SK-N-SH treated with all-trans-retinoic acid at 6 μM for 48 hours (cell line): ENCODE data around the gene SBK2.

ENCODE experiments used
- ATAC-seq: fragments of 200-7000 bp; cut with Tn5 transposase; 3 replicates; pipeline ENCODE4 v1.9.1; 2020; ENCODE audit warnings: mild to moderate bottlenecking, moderate library complexity
- BACH2 ChIP-seq: fragments of 250-450 bp; sonication (Bioruptor Pico); IDR thresholded peaks from 2 replicates; pipeline ENCODE4 v1.9.0; 2021; ENCODE audit warnings: mild to moderate bottlenecking, borderline replicate concordance
- CSDC2 ChIP-seq: fragments of 250-450 bp; sonication (Bioruptor Pico); IDR thresholded peaks from 2 replicates; pipeline ENCODE4 v1.5.0; 2020; ENCODE audit warnings: mild to moderate bottlenecking, moderate library complexity
- CSRNP3 ChIP-seq: fragments of 250-450 bp; sonication (Bioruptor Pico); IDR thresholded peaks from 2 replicates; pipeline ENCODE4 v1.5.1; 2021; ENCODE audit warnings: mild to moderate bottlenecking, moderate library complexity
- ESRRG ChIP-seq: fragments of 250-450 bp; sonication (Bioruptor Pico); IDR thresholded peaks from 2 replicates; pipeline ENCODE4 v1.6.1; 2021; ENCODE audit warnings: mild to moderate bottlenecking
- GLIS3 ChIP-seq: fragments of 250-450 bp; sonication (Bioruptor Pico); IDR thresholded peaks from 2 replicates; pipeline ENCODE4 v1.5.0; 2020; ENCODE audit warnings: mild to moderate bottlenecking, moderate library complexity
- ISL1 ChIP-seq: fragments of 250-450 bp; sonication (Bioruptor Pico); IDR thresholded peaks from 2 replicates; pipeline ENCODE4 v2.1.2; 2022; ENCODE audit warnings: mild to moderate bottlenecking, moderate library complexity
- OSR1 ChIP-seq: fragments of 250-450 bp; sonication (Bioruptor Pico); IDR thresholded peaks from 2 replicates; pipeline ENCODE4 v1.8.0; 2022; ENCODE audit warnings: moderate library complexity, mild to moderate bottlenecking, inconsistent platforms
- RARB ChIP-seq: fragments of 250-450 bp; sonication (Bioruptor Pico); IDR thresholded peaks from 2 replicates; pipeline ENCODE4 v1.8.0; 2021; ENCODE audit warnings: mild to moderate bottlenecking, moderate library complexity
- SNAI2 ChIP-seq: fragments of 250-450 bp; sonication (Bioruptor Pico); IDR thresholded peaks from 2 replicates; pipeline ENCODE4 v1.5.0; 2020; ENCODE audit warnings: mild to moderate bottlenecking, moderate library complexity
- TCF4 ChIP-seq: fragments of 250-450 bp; sonication (Bioruptor Pico); IDR thresholded peaks from 2 replicates; pipeline ENCODE4 v1.8.0; 2021; ENCODE audit warnings: mild to moderate bottlenecking, moderate library complexity, borderline replicate concordance
- TOX ChIP-seq: fragments of 250-450 bp; sonication (Bioruptor Pico); IDR thresholded peaks from 2 replicates; pipeline ENCODE4 v1.8.0; 2021; ENCODE audit warnings: mild to moderate bottlenecking, moderate library complexity, borderline replicate concordance
- ZC3H10 ChIP-seq: fragments of 250-450 bp; sonication (Bioruptor Pico); IDR thresholded peaks from 2 replicates; pipeline ENCODE4 v1.5.1; 2021; ENCODE audit warnings: mild to moderate bottlenecking, moderate library complexity
- ZFP3 ChIP-seq: fragments of 250-450 bp; sonication (Bioruptor Pico); IDR thresholded peaks from 2 replicates; pipeline ENCODE4 v1.5.0; 2020; ENCODE audit warnings: mild to moderate bottlenecking, moderate library complexity
- ZFP30 ChIP-seq: fragments of 450-650 bp; formaldehyde crosslinking; IDR thresholded peaks from 2 replicates; pipeline ENCODE4 v1.5.0; 2022; ENCODE audit warnings: mild to moderate bottlenecking, moderate library complexity
- ZNF565 ChIP-seq: fragments of 450-650 bp; formaldehyde crosslinking; conservative IDR thresholded peaks from 2 replicates; pipeline ENCODE4 v1.5.0; 2020; ENCODE audit warnings: low read depth, mild to moderate bottlenecking, moderate library complexity
- ZNF70 ChIP-seq: fragments of 450-650 bp; formaldehyde crosslinking; IDR thresholded peaks from 2 replicates; pipeline ENCODE4 v1.5.0; 2020; ENCODE audit warnings: mild to moderate bottlenecking, moderate library complexity
- ZNF8 ChIP-seq: fragments of 450-650 bp; formaldehyde crosslinking; IDR thresholded peaks from 2 replicates; pipeline ENCODE4 v1.5.0; 2020; ENCODE audit warnings: mild to moderate bottlenecking, moderate library complexity
- TF ChIP-seq, protein P1 (sequence below): fragments of 250-450 bp; sonication (Bioruptor Pico); IDR thresholded peaks from 2 replicates; pipeline ENCODE4 v1.8.0; 2020; ENCODE audit warnings: mild to moderate bottlenecking, moderate library complexity, borderline replicate concordance
- TF ChIP-seq, protein P2 (sequence below): fragments of 250-450 bp; sonication (Bioruptor Pico); IDR thresholded peaks from 2 replicates; pipeline ENCODE4 v1.5.1; 2020; ENCODE audit warnings: low read depth, mild to moderate bottlenecking, moderate library complexity
- TF ChIP-seq, protein P3 (sequence below): fragments of 250-450 bp; sonication (Bioruptor Pico); IDR thresholded peaks from 2 replicates; pipeline ENCODE4 v1.8.0; 2021; ENCODE audit warnings: low read depth, mild to moderate bottlenecking, moderate library complexity, borderline replicate concordance
- TF ChIP-seq, protein P4 (sequence below): fragments of 250-450 bp; sonication (Bioruptor Pico); IDR thresholded peaks from 2 replicates; pipeline ENCODE4 v1.5.0; 2020; ENCODE audit warnings: mild to moderate bottlenecking, moderate library complexity

SBK2 gene

DNA sequence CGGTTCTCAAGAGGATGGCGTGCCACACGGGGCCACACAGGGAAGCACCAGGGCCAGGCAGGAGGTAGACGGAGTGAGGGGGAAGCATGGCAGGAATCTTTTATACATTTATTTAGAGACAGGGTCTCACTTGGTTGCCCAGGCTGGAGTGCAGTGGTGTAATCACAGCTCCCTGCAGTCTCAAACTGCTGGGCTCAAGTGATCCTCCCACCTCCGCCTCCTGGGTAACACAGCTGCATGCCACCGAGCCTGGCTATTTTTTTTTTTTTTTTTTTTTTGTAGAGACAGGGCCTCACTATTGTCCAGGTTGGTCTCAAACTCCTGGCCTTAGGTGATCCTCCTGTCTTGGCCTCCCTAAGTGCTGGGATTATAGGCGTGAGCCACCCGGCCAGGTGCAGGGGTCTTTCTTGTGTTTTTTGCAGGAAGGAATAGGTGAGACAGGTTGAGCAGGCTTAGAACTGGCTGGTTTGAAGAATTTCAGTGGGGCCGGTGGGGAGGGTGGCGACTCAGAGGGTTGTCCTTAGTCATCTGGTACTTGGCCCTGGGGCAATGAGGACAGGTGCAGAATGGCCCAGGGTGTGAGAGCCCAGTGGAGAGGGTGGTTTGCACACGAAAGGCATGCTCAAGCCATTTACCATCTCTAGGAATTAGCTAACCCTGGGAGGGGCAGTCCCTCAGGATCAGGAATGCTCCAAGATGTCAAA is 41.1 kb downstream of the SBK2 start:
- TF ChIP-seq TCF4: no peak
- TF ChIP-seq CSRNP3 (CRISPR knock-in tag): no peak
- TF ChIP-seq BACH2 (CRISPR knock-in tag): no peak
- TF ChIP-seq GLIS3 (CRISPR knock-in tag): no peak
- TF ChIP-seq, protein P1, sequence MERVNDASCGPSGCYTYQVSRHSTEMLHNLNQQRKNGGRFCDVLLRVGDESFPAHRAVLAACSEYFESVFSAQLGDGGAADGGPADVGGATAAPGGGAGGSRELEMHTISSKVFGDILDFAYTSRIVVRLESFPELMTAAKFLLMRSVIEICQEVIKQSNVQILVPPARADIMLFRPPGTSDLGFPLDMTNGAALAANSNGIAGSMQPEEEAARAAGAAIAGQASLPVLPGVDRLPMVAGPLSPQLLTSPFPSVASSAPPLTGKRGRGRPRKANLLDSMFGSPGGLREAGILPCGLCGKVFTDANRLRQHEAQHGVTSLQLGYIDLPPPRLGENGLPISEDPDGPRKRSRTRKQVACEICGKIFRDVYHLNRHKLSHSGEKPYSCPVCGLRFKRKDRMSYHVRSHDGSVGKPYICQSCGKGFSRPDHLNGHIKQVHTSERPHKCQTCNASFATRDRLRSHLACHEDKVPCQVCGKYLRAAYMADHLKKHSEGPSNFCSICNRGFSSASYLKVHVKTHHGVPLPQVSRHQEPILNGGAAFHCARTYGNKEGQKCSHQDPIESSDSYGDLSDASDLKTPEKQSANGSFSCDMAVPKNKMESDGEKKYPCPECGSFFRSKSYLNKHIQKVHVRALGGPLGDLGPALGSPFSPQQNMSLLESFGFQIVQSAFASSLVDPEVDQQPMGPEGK (CRISPR knock-in tag): no peak
- no peak for TF ChIP-seq ESRRG (CRISPR knock-in tag)
- TF ChIP-seq ZNF565: no peak
- TF ChIP-seq, protein P2, sequence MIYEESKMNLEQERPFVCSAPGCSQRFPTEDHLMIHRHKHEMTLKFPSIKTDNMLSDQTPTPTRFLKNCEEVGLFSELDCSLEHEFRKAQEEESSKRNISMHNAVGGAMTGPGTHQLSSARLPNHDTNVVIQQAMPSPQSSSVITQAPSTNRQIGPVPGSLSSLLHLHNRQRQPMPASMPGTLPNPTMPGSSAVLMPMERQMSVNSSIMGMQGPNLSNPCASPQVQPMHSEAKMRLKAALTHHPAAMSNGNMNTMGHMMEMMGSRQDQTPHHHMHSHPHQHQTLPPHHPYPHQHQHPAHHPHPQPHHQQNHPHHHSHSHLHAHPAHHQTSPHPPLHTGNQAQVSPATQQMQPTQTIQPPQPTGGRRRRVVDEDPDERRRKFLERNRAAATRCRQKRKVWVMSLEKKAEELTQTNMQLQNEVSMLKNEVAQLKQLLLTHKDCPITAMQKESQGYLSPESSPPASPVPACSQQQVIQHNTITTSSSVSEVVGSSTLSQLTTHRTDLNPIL: no peak
- TF ChIP-seq, protein P3, sequence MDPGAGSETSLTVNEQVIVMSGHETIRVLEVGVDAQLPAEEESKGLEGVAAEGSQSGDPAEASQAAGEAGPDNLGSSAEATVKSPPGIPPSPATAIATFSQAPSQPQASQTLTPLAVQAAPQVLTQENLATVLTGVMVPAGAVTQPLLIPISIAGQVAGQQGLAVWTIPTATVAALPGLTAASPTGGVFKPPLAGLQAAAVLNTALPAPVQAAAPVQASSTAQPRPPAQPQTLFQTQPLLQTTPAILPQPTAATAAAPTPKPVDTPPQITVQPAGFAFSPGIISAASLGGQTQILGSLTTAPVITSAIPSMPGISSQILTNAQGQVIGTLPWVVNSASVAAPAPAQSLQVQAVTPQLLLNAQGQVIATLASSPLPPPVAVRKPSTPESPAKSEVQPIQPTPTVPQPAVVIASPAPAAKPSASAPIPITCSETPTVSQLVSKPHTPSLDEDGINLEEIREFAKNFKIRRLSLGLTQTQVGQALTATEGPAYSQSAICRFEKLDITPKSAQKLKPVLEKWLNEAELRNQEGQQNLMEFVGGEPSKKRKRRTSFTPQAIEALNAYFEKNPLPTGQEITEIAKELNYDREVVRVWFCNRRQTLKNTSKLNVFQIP (CRISPR knock-in tag): no peak
- TF ChIP-seq OSR1 (CRISPR knock-in tag): no peak
- TF ChIP-seq, protein P4, sequence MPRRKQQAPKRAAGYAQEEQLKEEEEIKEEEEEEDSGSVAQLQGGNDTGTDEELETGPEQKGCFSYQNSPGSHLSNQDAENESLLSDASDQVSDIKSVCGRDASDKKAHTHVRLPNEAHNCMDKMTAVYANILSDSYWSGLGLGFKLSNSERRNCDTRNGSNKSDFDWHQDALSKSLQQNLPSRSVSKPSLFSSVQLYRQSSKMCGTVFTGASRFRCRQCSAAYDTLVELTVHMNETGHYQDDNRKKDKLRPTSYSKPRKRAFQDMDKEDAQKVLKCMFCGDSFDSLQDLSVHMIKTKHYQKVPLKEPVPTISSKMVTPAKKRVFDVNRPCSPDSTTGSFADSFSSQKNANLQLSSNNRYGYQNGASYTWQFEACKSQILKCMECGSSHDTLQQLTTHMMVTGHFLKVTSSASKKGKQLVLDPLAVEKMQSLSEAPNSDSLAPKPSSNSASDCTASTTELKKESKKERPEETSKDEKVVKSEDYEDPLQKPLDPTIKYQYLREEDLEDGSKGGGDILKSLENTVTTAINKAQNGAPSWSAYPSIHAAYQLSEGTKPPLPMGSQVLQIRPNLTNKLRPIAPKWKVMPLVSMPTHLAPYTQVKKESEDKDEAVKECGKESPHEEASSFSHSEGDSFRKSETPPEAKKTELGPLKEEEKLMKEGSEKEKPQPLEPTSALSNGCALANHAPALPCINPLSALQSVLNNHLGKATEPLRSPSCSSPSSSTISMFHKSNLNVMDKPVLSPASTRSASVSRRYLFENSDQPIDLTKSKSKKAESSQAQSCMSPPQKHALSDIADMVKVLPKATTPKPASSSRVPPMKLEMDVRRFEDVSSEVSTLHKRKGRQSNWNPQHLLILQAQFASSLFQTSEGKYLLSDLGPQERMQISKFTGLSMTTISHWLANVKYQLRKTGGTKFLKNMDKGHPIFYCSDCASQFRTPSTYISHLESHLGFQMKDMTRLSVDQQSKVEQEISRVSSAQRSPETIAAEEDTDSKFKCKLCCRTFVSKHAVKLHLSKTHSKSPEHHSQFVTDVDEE (CRISPR knock-in tag): no peak
- no peak for TF ChIP-seq ZFP30 (CRISPR knock-in tag)
- no peak for TF ChIP-seq TOX (CRISPR knock-in tag)
- TF ChIP-seq RARB: no peak
- TF ChIP-seq SNAI2: no peak
- no peak for TF ChIP-seq ZNF8 (CRISPR knock-in tag)
- no peak for TF ChIP-seq ZC3H10 (CRISPR knock-in tag)
- no peak for TF ChIP-seq ZNF70 (CRISPR knock-in tag)
- no peak for TF ChIP-seq ISL1 (CRISPR knock-in tag)
- no peak for ATAC-seq

- no peak for ATAC-seq
- TF ChIP-seq TCF4: no peak
- no peak for TF ChIP-seq BACH2 (CRISPR knock-in tag)
- TF ChIP-seq ISL1 (CRISPR knock-in tag): no peak
- TF ChIP-seq RARB: no peak
These were observed 42.7 kb downstream of the SBK2 start for GRCh38 chr19:55494172-55494761.

GRCh38 chr19:55493645-55494171 is 43.2 kb downstream of the SBK2 start:
- ATAC-seq: no peak

More at GRCh38 chr19:55493645-55494171, 43.2 kb downstream of the SBK2 start:
- TF ChIP-seq GLIS3 (CRISPR knock-in tag) (no peak), ESRRG (CRISPR knock-in tag) (no peak), CSDC2 (CRISPR knock-in tag) (no peak), ZFP3 (CRISPR knock-in tag) (no peak)
- TF ChIP-seq, all 23 proteins: peak for 0
